Measurements from ENCODE around the gene POLR3A.

DNA sequence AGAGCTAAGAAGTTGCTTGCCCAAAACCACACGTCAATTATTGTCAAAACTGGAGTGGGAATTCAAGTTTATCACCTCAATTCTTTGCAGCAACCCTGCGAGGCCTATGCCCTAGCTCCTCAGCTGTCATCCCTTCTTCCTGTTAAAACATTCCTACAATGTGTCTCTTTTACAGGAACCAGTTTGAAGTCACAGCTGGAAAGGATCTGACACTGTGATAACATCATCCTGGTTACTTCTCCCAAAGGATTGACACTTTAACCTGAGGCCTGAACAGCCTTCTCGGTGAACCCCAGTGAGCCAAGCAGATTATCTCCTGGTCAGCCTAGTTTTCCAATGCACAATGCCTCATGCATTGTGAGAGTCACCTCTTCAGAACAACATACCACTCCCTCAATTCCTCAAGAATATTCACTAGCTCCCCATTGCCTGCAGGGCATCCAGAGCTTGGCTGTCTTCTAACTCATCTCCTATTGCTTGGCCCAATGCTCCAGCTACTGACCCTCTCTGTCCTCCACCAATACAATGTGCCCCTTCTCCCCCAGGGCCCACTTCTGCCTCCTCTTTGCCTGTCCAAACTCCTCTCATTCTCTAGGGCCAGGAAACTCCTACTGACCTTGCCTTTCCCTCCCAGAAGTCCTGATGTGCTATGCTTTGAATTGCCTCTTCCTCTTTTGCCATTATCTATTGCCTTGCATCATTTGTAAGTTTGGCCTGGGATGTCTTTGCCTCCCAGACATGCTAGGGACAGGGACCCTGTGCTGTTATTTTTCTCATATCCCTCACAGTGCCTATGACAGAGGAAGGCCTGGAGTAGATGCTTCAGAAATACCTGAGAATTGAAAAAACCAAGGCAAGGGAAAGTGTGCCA lies 92.4 kb downstream of the POLR3A start:
- TF ChIP-seq, protein P1, sequence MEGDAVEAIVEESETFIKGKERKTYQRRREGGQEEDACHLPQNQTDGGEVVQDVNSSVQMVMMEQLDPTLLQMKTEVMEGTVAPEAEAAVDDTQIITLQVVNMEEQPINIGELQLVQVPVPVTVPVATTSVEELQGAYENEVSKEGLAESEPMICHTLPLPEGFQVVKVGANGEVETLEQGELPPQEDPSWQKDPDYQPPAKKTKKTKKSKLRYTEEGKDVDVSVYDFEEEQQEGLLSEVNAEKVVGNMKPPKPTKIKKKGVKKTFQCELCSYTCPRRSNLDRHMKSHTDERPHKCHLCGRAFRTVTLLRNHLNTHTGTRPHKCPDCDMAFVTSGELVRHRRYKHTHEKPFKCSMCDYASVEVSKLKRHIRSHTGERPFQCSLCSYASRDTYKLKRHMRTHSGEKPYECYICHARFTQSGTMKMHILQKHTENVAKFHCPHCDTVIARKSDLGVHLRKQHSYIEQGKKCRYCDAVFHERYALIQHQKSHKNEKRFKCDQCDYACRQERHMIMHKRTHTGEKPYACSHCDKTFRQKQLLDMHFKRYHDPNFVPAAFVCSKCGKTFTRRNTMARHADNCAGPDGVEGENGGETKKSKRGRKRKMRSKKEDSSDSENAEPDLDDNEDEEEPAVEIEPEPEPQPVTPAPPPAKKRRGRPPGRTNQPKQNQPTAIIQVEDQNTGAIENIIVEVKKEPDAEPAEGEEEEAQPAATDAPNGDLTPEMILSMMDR (IDR thresholded peaks at IDR 0.05; ENCODE audit: low read depth, low read length): no peak
- no peak for TF ChIP-seq EZH2phosphoT487 (IDR thresholded peaks at IDR 0.05; ENCODE audit: low read depth)

Measured in OCI-LY3 (cell line).